IPS-NIHi7 (cell line): ENCODE data around the gene CMTM3.
"Not testable (repeated sequence)": the region's sequence is repeated elsewhere in the genome, so short reads cannot be mapped to it uniquely, and the experiment has no call there.

Source experiments
- DNase-seq: peaks from one replicate; pipeline ENCODE4 v3.0.0; 2012; ENCODE audit warnings: mixed read lengths; ENCODE audit errors: extremely low spot score

Gene CMTM3

DNA sequence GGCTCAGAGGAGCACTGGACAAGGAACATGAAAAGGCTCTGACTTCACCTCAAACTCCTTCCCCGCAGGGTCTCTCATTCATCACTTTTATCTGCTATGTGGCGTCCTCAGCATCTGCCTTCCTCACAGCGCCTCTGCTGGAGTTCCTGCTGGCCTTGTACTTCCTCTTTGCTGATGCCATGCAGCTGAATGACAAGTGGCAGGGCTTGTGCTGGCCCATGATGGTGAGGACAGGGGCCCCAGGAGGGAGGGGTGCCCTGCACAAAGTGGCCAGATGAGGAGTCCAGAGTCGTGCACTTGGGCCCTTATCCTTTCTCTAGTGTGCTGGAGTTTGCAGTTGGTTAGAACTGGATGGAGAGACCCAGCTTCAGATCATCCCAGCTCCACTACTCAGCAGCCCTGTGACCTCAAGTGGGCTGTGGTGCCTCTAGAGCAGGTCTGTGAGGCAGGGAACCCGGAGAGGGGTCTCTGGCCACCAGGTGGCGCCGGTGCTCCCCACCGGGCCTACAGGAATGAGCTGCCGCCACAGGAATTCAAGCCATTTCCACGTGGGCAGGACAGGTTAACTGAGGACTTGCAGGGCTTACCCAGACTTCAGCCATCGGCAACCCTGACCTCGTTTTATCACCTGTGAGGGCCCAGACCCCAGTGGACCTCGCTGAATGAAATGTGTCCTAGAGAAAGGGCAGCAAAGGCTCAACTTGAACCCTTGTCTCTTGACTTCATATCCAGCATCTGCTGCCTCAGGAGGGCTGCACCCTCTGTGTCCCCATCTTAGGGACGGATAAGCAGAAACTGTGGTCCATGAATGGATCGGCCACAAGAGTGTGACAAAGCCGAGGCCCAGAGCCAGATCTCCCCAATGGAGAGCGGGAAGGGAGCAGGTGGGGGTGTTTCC, 4.0 kb downstream of the CMTM3 start:
- peak; percentile 93 for DNase-seq

DNA sequence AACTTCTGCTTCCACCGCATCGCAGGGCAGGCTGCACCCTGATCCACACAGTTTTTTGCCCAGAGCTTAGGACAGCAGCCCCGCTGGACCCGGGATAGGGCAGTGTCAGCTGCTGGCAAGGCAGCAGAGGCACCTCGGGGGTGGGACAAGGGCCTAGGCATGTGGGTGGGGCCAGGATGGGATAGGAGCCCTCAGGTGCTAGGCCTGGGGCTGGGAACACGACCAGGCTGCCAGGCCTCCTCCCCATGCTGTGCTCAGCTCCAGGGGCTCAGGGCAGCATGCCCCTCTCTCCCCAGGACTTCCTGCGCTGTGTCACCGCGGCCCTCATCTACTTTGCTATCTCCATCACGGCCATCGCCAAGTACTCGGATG, 4.6 kb downstream of the CMTM3 start:
- no peak for DNase-seq

DNA sequence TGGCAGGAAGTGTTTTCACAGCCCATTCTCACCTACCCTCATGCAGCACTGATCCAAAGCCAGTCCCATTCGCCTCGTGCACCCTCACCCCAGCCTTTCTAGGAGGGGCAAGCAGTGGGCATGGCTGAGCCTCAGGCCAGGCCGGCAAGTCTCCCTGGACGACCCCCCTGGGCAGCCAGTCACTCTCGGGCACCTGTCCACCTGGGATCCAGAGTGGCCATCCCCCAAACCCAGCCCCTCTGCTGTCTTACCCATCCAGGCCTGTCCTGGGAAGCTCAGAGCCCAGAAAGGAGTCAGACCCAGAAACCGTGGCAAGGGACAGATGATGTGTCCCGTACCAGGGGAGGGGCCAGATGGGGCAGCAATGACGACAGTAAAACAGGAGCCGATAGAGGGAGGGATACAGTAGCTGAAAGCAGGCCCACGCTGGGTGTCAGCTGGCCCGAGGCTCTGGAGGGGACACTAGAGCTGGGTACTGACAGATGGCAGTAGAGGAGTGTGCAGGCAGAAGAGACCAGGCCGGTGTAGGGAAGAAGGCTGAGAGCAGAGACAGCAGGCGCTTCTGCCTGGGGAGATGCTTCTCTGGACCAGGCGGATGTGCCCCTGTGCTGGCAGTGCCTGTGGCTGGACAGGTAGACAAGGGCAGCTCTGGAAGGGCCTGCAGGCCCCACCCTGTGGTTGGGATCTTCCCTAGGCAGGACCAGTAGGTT, 5.8 kb downstream of the CMTM3 start:
- DNase-seq, result no peak

DNA sequence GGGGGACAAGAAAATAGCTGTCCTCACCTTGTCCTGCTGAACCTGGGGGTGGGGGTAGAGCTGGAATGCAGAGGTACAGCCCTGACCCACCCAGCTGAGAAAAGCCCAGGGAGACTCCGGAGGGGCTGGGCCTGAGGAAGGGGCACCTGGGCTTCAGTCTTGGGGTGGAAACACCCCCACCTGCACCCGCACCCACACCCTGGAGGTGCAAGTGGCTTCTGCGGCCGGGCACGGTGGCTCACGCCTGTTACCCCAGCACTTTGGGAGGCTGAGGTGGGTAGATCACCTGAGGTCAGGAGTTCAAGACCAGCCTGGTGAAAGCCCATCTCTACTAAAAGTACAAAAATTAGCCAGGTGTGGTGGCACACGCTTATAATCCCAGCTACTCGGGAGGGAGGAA, 7.4 kb downstream of the CMTM3 start:
- not testable (repeated sequence) for DNase-seq

DNA sequence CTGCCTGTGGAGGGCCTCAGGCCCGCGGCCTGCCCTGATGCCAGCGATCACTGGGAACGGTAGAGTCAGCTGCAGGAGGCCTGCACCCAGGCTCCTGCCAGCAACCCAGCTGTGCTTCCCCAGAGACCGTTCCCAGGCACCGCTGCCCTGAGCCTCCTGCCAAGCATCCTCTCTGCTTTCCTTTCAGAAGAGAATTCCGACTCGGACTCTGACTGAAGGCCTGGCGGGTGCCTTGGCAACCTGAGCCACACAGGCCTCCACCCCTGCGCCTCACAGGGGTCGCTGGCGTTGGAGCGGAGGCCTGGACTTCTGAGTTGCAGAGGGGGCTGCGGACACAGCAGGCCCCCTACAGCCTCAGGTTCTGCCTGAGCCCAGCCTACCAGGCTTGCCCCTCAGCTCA, 7.9 kb downstream of the CMTM3 start:
- DNase-seq, result no peak

DNA sequence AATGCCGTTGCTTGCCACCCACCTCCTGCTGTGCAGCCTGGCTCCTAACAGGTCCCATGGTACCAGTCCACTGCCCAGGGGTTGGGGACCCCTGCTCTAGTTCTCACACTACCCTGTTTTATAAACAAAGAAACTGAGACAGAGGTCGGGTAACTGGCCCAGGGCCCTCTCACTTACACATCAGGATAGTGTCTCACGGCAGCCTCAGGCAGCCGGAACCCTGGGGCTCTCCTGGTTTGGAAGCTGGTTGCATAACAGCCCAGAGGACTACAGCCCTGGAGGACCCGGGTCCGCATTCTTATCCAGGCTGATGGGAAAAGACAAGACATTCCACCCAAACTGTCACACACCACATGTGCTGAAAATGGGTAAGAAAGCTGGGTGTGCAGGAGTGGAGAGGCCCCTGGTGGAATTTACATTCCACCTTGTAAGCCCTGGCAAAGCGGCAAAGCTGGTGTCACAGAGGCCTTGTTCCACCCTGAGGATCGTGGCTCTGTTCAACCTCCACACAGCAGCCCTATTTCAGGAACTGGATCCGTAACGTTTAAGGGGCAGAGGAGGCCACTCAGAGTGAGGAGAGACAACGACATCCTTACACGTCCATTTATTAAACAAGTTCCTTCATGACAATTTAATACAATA, 9.8 kb downstream of the CMTM3 start:
- DNase-seq, result no peak

DNA sequence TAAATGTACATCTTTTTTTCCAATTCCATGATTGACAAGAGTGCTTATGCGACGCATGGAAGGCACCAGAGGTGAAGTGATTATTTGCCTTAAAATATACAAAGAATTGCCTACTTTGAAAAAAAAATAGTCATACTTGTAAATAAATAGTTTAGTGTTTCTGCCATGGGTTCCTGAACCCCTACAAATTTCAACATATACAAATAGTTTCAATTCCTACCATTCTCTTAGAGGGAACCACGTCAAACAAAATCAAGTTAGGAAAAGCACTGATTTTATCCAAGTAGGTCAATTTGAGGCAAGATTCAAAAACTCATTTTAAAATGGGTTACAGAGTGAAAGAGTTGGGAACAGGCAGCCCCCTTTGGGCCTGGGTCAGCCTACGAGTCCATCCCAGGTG, 11.7 kb downstream of the CMTM3 start:
- no peak for DNase-seq

DNA sequence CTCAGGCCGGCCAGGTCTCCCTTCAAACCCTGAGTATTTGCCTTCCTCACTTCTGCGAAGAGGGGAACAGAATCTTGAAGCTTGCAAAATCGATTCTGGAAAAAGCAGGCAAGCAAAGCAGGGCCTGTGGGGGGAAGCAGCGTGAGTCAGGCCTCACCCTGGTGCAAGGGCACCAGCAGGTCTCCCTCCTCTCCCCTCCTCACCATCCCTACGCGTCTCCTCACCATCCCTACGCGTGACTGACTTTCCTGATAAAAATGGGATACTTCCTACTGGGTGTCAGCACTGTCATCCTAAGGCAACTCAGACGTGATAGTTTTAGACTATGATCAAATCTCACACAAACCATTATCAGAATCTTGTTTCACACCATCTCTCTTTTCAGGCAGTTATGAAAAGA, 12.1 kb downstream of the CMTM3 start:
- DNase-seq, result peak; percentile 49

DNA sequence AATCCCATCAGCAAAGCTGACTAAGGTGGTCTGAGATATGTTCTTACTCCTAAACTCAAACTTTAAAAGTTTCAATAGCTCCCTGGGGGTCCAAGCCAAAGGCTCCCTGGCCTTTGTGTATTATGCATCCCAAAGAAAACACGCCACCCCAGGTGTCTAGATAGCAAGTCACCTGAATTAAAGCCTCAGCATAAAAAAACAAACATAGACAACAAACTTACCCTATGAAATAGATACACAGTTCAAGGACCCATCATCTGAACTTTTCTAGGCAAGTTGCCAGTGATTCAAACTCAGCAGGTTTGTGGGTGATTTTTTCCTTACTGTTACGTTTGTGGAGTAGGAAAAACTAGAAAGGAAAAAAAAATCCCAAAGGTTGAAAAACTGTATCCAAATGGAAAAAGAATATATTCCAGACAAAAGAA, 12.5 kb downstream of the CMTM3 start:
- no peak for DNase-seq

DNA sequence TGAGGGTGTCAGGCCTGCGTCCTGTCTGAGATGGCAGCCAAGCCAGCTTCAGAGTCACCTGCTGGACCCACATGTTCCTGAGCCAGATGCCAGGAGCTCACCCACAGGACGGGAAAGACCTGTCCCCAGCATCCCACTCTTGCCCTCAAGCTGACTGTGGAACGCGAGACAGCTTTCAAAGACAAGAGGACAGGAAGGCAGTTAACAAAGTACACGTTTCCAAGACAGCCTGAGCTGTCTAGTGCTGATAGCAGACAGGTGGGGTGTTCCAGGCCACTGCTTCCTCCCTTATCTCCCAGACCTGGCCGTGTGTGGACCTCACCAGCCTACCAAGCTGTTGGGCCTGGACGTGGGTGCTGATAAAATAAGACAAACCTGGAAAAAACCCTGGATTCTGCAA, 13.2 kb downstream of the CMTM3 start:
- DNase-seq, result no peak

DNA sequence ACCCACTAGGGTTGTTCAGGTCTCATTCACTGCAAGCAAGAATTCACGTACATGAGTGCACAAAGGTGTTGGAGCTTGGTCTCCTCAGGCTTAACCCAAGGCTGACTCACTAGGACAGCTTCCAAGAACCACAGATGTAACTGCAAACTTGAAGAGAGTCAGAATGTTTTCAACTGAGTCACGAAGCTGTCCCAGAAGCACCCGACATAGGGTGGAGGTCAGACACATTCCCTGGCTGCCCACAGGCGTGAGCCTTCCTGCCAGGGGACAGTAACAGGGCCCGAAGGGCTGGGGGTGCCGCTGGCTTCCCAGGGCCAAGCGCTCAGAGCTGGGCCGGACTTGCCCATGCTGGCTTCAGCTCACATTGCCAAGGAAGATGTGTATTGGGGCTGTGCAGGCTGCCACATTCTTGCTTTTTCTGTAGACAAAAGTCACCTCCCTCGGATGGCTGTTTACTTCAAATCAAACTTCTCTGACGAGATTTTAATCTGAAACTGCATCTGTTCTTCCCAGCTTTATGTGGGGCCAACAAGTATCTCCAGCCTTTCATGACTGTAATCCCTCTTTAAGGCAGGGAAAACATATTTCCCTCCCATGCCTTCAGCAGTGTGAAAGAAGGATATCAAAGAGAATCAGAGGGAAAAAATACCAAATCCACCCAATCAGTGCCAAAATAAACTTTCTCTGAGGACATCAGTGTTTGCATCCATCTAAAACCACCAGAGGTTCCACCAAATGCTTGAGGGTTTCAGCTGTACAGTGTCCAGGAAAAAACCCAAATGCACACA, 14.3 kb downstream of the CMTM3 start:
- DNase-seq, result no peak

DNA sequence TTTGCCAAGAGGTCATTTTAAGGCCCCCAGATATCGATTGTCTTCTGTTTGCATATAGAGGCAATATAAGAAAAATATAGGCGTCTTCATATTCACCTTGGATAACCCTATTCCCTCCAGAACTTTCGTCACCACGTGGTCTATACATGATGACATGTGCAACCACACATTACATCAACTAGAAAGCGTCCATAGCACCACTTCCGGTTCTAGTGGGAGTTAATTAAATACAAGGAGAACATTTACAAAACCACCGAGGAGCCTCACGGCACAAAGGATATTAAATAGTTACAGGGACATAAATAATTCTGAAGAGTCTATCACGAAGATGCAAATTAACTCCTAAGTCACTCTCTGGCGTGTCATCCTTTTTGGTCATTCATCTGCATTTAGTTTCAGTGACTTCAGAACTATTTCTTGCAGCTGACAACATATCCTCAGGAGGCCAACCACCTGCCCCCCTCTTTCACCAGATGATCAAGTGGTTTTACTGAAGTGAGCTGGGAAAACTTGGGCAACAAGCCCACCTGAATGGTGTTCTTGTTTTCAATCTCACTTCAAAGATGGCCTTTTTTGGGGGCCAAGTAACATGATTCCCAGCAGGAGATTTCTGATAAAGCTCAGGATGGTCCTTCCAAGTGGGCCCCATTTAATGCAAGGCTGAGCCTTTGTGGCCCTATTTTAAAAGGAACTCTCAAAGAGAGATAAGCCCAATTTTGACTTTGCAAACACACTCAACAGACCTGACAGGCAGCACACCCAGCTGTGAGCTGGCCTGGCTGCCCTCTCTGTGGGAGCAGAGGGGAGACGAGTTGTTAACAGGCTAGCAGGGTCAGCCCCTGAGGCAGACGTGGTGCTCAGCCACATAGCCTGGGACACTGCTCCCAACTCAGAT, 15.3 kb downstream of the CMTM3 start:
- peak; percentile 37 for DNase-seq

DNA sequence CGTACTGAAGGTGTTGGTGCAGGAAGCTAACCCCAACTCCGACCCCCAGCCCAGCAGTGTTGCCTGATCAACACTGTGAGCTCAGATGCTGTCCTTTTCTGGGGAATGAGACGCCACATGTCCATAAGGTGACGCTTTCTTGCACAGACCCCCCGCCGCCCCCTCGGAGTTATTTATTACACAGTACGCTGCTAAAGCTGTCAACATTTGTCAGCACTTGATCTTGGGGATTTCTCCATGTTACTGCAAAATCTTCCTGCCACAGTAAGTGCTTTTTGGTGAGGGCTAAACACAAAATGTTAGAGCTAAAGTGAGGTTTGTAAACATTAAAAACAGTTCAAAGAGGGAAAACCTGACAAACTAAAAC, 15.9 kb downstream of the CMTM3 start:
- DNase-seq, result no peak

DNA sequence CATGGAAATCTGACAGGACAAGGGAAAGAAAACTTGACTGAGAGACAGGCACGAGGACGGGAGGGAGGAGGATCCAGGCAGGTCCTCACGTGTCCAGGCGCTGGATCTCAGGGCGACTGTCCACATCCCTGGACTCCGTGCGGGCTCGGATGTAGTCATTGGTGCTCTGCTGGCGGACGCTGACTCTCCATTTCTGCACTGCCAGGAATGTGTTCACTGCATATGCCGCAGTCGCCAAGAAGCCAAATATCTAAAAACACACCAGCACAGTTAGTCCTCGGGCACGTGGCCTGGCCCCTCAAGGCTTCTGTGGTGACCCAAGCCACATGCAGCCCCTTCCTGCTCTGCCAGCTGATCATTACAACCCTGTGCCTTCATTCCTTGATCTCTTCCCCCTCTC, 17.5 kb downstream of the CMTM3 start:
- DNase-seq, result no peak

DNA sequence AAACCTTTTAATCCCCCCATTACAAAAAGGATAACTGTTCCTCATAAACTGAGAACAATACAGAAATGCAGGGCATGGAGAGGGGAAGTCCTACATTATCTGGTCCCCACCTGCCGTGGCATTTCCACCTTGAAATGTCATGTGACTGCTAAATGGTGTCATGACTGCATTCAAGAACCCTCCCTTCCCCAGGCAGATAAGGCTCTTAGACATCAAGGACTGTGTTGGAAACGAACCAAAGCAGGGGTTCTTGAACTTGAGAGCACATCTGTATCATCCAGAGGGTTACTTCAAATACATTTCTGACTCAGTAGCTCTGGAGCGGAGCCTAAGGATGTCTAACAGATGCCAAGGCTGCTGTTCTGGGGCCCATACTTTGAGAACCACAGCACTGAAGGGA, 18.4 kb downstream of the CMTM3 start:
- no peak for DNase-seq

DNA sequence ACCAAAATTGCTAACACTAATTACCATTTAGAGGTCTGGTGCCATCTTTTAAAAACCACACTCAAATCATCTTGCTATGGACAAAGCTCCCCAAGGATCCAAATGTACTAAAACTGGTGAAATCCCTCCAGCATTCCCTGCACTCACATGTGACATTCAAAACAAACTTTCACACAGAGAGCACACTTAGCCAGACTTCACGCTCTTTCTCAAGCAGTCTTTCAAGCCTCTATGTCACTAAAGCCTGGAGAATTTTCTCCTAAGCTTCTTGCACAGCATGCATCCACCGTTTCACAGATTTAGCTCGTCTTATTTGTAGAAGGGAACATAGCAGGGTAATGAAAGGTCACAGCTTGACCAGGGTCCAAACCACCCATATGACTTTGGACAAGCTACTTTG, 19.3 kb downstream of the CMTM3 start:
- no peak for DNase-seq

DNA sequence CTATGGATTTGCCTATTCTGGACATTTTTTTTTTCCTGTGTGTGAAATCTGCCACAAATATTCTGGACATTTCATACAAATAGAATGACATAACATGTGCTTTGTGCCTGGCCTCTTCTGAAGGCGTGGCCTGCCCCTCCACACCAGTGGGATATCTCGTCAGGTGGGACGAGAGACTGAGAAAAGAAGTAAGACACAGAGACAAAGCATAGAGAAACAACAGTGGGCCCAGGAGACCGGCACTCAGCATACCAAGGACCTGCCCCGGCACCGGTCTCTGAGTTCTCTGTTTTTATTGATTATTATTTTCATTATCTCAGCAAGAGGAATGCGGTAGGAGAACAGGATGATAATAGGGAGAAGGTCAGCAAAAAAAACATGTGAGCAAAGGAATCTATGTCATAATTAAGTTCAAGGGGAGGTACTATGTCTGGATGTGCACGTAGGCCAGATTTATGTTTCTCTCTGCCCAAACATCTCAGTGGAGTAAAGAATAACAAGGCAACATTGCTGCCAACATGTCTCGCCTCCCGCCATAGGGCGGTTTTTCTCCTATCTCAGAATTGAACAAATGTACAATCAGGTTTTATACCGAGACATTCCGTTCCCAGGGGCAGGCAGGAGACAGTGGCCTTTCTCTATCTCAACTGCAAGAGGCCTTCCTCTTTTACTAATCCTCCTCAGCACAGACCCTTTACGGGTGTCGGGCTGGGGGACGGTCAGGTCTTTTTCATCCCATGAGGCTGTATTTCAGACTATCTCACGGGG, 23.3 kb downstream of the CMTM3 start:
- DNase-seq, result not testable (repeated sequence)

DNA sequence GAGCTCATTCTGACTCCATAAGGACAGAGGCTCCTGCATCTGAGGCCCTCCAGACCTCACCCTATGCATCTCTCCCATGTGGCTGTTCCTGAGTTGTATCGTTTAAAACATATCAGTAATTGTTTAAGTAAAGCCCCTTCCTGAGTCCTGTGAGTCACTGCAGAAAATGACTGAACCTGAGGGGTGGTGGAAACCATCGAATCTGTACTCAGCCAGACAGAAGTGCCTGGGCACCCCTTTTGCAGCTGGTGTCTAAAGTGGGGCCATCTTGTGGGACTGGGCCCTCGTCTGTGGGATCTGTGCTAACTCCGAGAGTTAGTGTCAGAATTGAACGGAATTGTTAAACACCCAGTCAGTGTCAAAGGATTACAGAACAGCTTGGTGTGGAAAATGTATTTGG, 25.4 kb downstream of the CMTM3 start:
- DNase-seq, result no peak

DNA sequence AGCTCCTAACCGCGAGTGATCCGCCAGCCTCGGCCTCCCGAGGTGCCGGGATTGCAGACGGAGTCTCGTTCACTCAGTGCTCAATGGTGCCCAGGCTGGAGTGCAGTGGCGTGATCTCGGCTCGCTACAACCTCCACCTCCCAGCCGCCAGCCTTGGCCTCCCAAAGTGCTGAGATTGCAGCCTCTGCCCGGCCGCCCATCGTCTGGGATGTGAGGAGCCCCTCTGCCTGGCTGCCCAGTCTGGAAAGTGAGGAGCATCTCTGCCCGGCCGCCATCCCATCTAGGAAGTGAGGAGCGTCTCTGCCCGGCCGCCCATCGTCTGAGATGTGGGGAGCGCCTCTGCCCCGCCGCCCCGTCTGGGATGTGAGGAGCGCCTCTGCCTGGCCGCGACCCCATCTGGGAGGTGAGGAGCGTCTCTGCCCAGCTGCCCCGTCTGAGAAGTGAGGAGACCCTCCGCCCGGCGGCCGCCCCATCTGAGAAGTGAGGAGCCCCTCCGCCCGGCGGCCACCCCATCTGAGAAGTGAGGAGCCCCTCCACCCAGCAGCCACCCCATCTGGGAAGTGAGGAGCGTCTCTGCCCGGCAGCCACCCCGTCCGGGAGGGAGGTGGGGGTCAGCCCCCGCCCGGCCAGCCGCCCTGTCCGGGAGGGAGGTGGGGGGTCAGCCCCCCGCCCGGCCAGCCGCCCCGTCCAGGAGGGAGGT, 26.2 kb downstream of the CMTM3 start:
- DNase-seq, result not testable (repeated sequence)

DNA sequence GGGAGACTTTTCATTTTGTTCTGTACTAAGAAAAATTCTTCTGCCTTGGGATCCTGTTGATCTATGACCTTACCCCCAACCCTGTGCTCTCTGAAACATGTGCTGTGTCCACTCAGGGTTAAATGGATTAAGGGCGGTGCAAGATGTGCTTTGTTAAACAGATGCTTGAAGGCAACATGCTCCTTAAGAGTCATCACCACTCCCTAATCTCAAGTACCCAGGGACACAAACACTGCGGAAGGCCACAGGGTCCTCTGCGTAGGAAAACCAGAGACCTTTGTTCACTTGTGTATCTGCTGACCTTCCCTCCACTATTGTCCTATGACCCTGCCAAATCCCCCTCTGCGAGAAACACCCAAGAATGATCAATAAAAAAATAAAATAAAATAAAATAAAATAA, 27.1 kb downstream of the CMTM3 start:
- not testable (repeated sequence) for DNase-seq
